Measurements from ENCODE around the gene ROBO1.
"Not testable (repeated sequence)": the region's sequence is repeated elsewhere in the genome, so short reads cannot be mapped to it uniquely, and the experiment has no call there.

The ROBO1 gene

DNA sequence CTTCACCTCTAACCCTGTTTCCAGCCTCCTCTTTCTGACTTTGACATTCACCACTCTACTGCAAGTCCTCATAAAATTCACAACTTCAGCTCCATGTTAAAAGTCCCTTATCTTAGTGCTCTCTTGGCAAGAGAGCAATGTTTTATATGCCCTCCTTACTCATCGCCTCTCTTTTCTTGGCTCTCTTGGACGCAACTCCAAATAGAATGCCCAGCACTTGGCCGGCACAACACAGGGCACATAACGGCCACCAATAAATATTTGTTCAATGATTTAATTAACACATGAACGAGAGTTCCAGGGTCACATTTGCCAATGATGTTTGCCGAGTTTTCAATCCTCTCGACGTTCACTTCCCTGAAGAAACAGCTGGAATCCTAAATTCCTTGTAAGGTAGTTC lies 401.4 kb downstream of the ROBO1 start:
- DNase-seq, result no peak

DNA sequence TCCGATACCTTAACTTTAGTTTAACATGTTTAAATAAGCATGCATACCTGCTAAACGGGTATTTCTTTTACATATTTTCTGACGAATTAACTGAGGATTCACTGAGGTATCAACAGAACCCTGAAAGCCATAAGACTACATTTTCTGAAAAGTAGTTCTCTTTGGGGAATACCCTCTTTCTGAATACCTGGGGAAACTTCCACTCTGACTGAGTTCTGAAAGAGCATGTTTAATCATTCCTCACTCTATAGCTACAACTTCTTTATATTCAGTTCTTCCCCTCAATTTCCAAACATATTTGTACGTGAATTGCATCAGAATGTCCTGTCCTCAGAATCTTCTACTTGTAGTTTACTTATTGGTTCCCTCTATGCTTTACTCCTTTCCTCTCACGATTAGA lies 403.0 kb downstream of the ROBO1 start:
- DNase-seq, result no peak

DNA sequence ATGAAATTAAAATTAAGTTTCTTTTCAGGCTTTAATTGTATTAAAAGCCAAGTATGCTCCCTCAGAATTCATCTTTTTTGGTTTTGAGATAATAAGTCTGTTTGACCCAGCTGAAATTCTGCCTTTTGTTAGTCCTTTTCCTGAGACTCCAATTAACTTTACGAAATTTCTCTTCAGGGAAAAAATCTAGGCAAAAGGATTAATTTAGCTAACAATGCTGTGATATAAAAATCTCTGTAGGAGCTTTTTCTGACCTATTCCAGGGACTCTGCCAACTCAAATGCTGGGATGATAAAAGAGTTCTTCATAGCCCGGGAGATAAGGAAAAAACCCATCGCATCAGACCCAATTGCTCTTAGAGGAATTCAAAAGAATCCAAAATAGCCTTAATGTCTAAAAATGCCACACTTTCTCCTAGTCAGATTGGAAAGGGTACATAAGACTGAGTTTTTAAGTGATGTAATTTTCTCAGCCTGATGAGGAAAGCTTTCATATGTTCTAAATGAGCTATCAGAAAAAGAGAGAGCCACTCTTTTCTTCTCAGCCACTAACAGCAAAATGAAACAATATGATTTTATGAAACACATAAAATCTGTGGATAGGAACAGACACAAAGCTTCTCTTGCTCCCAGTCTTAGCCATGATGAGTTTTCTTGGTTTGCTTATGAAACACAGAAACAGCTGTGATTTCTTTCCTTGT lies 405.1 kb downstream of the ROBO1 start:
- no peak for DNase-seq

DNA sequence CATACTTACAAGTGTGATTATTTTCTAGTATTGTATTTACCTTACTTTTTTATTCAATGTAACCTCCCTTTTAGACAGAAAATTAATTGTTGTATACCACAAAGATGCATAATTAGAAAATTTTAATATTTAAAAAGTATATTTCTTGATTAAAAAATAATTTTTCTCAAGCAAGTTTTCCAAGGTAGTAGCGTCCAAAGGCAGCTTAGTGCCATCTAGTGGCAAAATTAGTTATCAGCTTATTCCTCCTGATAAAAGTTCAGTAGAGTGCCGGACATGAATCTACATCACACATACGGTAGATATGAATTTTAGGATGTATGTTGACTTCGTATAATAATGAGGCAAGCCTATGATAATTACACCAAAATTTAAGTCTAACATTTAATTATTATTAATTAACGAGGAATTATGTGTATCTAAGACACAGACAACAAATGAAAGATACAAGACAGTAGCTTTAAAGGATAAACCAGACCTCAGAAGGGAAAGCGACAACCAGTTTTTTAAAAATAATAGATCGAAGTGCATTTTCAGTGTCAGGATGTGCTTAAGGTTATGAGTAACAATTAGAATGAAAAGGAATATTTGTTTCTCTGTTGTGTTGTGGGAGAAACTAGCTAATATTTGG lies 405.9 kb downstream of the ROBO1 start:
- DNase-seq, result no peak

DNA sequence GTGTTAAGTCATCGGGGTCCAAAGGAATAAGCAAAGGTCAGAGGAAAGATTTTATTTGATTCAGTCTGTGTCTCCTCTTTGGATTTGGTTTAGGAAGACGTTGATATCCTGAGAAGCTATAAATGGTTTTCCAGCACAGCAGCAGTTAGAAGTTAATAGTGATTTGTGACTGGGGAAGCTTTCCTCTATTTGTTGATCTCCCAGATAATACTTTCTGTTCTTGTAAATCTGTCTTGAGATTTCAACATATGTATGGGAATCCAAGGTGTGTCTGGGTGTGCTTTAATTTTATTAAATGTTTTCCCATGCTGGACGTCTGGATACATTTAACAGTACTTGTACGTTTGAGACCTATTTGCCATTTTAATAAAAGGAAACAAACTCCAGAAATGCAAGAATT lies 409.5 kb downstream of the ROBO1 start:
- no peak for DNase-seq

DNA sequence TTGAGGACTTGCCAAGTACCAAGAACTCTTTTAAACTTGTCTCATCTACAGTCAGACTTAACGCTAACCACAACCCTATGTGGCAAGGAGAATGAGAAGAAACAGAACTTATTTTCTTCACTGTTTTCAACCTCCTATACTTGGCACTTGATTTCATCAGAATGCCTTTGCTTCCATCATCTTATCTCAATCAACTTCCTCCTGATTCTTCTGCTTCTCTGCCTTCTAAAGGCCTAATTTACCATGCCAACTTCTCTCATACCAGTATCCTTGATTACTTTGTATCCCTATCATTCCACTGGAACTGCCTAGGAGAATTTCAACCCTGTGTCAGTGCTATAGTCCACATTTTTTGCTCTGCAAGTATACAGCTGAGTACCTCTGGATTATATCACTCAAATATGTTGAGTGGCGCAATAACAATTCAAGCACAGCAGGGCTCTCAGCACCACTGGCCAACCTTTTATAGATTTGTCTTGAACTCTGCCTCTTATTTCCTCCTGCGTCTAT lies 413.6 kb downstream of the ROBO1 start:
- DNase-seq, result no peak

DNA sequence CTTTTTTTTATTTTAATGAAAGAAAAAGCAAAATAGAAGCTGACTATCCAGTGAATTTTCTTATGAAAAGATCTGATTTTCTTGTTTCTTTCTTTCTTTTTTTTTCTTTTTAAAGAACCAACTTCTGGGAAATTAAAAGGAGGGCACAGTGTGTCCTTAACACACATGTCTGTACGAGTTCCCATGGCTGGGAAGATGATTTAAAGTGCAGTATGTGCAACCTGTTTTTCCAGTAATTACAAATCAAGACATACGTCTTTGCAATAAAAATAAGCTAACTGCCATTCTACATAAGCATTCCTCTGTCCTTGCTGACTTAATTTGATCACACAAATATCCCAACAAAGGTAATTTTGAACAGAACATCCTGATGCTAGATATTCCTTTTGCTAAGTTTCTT lies 416.1 kb downstream of the ROBO1 start:
- no peak for DNase-seq

DNA sequence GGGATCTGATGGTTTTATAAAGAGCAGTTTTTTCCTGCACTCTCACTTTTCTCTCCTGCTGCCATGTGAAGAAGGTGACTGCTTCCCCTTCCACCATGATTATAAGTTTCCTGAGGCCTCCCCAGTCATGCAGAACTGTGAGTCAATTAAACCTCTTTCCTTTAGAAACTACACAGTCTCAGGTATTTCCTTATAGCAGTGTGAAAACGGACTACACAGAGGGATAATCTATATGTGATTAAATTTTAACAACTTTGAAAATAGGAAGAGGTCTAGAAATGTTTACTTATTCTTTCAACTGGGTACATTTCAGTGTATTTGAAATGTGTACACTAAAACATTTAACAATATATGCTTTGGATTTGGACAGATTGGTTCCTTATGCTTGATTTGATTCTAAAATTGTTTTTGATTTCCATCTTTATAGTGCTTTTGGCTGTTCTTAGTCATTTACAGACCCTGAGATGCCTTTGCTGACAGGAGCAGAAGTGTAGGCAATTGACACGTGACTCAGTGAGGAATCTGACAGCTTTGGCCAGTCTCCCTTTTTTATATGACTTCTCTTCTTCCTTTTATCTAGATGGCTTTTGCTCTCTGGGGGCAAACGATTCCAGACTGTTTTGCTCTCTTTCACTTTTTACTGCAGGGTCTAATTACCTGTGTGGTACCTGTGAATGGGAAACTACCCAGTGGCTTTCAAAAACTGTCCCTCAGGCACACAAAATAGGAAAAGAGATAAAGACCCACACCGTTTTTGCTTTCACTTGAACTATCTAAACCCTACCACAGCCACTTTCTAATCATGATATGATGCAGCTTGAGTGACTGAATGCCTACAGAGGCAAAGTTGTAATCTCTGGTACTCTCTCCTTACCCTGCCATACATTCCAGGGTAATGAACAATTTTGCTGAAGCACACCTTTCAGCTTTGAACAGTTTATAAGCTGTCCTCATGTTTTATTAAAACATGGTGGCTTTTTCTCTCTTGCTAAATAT lies 422.6 kb downstream of the ROBO1 start:
- DNase-seq, result no peak

DNA sequence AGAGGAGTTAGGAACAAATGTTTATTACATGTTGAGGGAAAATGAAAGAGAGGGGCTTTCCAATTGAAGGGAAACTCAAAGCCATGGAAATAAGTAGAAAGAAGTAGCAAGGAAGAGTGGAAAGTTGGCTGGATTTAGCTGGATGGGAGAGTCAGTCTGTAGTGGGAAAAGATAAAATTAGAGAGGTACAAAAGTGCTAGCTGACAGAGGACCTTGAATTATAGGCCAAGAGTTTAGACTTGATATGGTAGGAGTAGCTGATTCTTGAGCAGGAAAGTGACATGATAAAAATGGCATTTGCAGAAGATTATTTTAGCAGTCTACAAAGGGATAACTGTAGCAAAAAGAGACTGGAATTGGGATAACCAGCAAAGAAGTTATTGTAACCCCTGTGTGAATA lies 425.8 kb downstream of the ROBO1 start:
- no peak for DNase-seq

DNA sequence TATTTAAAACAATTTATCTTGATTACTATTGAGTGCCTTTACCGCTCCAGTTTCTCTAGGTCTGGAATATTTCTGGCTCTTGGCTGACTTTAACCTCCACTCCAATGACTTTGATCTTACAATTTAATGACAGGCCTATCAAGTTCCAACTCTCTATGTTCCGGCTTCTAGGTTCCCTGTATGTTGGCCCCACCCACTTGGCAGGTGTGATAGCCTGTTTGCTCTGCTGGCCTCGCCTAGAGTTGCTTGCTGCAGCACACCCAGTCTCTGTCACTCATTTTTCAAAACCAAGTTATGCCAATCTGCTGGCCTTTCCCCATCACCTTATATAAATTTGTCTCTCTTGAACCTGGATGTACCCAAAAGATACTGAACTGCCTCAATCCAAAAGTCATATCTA lies 428.0 kb downstream of the ROBO1 start:
- DNase-seq, result no peak

DNA sequence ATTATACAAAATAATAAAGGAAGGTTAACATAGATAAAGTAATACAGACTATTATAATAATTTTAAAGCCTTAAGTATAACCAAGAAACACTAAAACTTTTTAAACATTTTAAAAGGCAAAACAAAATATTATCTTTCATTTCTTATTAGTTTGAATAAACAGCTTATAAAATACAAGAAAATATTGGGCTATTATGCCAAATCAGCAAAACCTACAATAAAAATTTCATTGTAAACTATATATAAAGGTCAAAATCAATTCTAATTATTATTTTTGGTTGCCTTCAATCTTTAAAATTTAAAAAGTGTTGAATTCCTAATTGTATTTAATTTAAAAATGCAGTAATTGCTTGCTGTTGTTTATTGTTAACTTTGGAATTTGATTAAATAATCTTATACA lies 430.0 kb downstream of the ROBO1 start:
- DNase-seq, result no peak

DNA sequence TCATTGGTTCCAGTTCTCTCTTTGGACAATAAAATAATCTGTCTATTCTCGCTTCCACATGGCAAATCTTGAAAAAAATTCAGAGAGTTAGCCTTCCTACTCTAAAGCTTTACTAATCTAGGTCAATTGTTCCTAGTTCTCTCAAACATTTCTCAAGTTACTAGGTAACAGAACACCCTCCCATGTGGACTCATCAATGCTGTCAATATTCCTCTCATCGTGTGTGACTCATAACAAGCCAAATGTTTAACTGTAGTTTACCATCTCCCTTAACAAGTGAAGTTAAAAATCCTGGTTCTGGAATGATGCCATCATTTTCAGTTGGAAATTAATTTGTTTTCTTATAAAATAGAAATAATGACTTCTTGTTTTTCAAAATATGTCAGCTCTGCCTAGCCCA lies 438.6 kb downstream of the ROBO1 start:
- no peak for DNase-seq

DNA sequence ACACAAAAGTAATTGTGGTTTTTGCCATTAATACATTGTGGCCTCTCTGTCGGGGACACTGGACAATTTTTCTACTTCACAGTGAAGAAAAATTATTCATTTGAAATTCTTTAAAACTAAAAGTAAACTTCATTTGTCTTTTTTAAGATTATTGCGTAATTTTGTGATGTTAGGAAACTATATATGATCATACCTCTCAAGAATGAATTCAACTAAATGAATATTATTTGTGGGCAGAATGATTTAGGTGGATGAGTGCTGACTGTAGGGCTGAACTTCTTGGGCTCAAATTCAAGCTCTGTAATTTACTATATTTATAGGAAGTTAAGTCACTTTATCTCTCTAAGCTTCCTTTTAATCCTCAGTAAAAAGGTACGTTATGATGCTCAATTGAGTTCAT lies 441.2 kb downstream of the ROBO1 start:
- no peak for DNase-seq

DNA sequence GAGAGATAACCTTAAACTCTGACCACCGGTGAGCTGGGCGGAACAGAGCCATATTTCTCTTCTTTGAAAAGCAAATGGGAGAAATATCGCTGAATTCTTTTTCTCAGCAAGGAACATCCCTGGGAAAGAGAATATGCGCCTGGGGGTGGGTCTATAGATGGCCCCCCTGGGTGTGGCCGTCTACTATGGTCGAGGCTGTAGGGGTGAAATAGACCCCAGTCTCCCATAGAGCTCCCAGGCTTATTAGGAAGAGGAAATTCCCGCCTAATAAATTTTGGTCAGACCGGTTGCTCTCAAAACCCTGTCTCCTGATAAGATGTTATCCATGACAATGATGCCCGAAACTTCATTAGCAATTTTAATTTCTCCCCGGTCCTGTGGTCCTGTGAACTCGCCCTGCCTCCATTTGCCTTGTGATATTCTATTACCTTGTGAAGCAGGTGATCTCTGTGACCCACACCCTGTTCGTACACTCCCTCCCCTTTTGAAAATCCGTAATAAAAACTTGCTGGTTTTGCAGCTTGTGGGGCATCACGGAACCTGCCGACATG lies 441.9 kb downstream of the ROBO1 start:
- DNase-seq, result not testable (repeated sequence)

DNA sequence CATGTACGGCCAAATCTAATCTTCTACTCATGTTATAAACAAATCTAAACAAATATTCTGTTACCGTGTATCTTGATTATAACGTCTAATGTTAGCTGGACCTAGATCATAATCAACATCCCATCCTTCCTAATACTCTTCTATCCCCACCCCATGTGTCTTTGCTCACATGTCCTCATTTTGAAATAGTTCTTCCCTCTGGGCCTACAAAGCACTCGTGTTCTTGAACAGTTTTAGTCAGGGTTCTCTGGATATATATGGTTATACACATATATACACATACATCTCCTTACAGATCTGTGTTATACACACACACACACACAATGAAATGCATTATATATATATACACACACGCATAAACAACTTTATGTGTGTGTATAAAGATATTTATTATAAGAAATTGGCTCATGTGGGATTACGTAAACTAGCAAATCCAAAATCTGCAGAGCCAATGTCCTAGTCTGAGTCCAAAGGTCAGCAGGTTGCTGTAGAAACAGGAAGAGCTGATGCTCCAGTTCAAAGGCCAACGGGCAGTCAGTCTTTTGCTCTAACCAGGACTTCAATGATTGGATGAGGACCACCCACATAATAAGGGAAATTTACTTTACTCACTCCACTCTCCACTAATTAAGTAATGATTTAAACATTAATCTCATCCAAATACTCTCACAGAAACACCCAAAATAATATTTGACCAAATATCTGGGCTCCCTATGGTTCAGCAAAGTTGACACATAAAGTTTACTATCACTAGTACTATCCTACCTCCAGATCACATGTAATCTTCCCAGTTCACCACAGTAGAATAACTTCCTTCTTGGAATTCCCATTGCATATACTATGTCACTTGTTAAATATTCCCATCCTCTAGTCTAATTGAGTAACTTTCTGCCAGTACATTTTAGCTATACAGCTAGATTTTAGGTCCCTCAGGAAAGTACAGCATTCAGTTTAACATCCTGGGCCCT lies 450.0 kb downstream of the ROBO1 start:
- DNase-seq, result no peak

DNA sequence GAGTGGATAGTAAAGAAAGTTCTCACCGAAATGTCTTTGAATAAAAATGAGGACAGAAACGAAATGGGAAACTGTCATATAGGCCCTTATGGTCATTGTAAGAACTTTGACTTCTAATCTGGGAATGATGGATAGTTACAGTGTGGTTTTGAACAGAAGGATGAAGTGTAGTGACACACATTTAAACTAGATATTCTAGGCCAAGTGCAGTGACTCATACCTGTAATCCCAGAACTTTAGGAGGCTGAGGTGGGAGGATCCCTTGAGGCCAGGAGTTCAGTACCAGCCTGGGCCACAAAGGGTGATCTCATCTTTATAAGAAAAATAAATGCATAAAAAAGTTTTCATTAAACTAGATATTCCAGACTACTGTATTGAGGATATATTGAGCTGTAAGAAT lies 452.8 kb downstream of the ROBO1 start:
- no peak for DNase-seq

DNA sequence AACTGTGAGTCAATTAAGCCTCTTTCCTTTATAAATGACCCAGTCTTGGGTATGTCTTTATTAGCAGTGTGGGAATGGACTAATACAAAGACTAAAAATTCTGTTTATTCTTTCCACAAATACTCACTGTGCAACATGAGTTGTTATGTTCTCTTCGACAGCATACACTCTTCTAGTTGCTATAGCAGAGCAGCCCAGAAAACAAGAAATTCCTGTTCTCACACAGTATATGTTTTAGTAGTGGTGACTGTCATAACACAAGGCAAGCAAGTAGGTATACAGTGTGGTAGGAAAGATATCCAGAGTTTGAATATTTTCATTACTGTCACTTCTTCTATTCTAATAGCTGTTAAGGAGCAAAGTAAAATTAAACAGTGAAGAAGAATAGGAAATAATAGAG lies 453.3 kb downstream of the ROBO1 start:
- no peak for DNase-seq

DNA sequence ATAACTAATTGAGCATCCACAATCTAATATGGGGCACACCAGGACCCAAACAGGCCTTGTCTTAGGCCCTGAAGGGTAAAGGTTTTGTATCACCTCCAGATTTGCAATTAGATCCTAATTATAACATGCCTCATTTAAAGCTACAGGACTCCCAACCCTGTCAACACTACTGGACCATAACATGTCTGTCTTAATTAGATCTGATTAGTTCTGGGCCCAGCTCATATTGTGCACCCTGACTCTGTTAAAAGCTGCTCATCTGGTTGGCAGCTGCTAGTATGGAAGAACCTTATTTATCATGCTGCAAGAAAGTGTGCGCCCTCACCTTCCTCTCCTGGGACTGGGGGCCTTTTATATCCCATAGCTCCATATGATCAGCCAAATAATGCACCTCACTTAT lies 457.8 kb downstream of the ROBO1 start:
- no peak for DNase-seq

DNA sequence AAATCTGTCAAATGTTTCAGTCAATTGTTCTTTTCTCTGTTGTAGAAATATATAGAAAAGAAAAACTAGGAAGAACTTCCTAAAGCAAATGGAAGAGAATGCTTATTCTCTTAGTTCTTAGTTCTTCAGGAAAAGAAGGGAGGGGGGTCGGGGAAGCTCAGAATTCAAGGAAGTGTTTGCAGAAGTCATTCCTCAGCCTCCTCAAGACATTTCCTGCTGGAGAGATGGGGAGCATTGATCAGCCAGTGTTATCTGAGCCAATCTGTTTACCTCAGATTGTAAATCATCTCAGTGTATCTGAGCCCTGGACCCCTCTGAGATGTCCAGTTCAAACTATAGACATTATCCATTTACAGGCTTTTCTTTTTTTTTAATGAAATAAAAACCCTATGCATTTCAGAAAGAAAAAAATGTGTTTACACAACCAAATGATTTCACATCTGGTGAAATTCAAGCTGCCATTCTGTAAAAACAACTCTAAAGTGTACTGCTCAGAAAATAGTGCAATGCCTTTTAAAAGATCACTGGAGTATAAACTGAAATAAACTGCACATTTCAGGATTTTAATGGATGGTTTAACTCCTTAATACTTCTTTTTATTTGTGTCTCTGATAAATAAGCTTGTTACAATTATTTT lies 460.7 kb downstream of the ROBO1 start:
- no peak for DNase-seq

DNA sequence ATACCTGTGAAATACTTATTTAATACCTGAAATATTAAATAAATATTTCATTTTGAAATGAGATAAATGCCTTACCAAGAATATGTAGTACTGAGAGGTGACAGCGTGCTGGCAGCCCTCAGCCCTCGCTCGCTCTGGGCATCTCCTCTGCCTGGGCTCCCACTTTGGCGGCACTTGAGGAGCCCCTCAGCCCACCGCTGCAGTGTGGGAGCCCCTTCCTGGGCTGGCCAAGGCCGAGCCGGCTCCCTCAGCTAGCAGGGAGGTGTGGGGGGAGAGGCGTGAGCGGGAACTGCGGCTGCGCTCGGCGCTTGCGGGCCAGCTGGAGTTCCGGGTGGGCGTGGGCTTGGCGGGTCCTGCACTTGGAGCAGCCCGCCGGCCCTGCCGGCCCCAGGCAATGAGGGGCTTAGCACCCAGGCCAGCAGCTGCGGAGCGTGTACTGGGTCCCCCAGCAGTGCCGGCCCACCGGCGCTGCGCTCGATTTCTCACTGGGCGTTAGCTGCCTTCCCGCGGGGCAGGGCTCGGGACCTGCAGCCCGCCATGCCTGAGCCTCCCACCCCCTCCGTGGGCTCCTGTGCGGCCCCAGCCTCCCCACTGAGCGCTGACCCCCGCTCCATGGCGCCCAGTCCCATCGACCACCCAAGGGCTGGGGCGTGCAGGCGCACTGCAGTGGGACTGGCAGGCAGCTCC lies 467.7 kb downstream of the ROBO1 start:
- not testable (repeated sequence) for DNase-seq
